NCI-H1930 (cell line): ENCODE results near the gene DDAH1.

Source experiments
- DNase-seq, 2 experiments: peaks; one replicate each; lab custom pipeline; 2025; lab: John Stamatoyannopoulos, UW

The DDAH1 gene

GRCh38 chr1:85393490-85393889 is 71.5 kb downstream of the DDAH1 start:
- no peak for DNase-seq

DNA sequence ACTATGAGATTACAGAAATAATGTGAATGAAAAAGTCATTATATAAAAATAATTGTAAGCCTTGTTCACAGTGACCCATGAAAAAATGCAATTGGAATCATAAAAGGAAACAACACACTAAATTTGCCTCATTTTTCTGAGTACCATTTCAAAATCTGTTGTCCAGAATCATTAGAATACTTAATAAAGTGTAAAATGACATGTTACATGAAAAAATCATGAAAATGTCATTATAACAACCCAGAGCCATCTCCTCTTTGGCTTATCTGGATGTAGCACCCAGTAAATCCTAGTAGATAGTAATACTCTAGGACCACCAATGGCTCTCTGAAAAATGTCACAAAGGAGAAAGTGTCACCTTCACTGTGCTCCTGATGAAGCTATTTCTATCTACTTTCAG is 76.5 kb downstream of the DDAH1 start:
- DNase-seq: no peak

GRCh38 chr1:85387781-85388180 is 77.2 kb downstream of the DDAH1 start:
- no peak for DNase-seq

GRCh38 chr1:85386068-85386722 is 78.8 kb downstream of the DDAH1 start:
- DNase-seq: no peak

DNA sequence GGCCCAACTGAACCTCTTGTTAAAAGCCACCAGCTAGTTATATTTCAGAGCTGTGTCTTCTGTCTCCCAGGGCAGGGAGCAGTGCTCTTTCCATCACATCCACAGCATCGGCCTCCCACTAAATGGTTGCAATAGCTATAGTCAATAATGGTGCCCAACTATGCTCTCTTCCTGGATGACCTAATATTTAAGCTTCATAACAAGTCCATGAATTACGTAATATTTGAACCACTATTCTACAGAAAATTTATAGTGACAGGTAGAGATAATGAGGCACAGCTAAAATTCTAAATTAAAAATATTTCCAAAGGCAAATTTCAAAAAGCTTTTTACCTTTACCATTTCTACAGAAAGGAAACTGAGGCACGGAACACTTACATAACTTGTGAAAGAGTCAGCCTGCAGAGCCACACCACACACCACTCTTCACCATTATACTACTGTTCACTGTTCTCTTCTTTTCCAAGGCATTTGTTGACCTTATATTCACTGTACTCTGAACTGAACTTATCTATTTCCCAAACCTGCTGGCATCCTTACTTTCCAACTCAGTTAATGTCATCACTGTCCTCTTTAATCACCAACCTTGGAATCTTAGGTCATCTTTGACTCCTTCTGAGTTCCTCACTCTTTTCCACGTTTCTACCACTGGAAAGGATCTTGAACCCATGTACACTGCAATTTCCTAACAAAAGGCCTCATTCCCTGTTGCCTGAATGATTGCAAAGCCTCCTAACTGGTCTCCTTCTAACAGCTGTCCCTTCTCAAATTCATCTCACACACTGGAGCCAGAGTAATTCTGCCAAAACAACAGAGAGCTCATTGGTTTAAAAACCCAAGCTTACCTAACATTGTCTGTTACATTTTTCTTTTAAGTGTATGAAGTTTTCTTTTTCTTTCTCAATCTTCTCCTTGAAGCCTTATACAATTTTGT is 85.5 kb downstream of the DDAH1 start:
- DNase-seq: no peak

DNA sequence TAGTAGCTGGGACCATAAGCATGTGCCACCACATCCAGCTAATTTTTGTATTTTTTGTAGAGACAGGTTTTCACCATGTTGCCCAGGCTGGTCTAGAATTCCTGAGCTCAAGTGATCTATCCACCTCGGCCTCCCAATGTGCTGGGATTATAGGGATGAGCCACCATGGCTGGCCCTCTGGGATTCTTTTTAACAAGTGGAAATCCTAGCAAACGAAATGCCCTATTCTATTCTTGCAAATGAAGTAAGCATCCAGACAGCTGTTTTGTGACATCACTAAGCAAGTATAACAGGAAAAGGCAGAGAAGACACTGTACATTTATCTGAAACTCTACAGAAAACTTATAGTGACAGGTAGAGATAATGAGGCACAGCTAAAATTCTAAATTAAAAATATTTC is 86.4 kb downstream of the DDAH1 start:
- DNase-seq: no peak

- no peak for DNase-seq
These were observed 88.6 kb downstream of the DDAH1 start for GRCh38 chr1:85376356-85376755.

DNA sequence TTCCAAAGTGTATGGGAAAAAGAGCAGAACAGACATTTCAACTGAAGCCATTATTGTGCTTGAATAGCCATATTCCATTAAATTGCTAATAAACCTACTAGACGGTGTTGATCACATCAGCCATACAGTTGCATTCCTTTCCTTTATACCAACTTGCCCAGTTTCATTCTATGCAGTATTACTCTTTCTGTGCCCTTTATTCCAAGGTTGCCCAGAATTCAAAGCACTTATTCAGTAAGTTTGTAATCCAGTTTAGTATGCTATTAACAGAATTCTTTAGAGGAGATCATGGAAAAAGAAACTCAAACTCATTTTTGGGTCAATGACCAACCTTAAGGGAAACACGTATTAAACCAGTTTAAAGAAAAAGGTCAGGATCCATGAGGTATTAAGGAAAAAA is 89.5 kb downstream of the DDAH1 start:
- DNase-seq: no peak

DNA sequence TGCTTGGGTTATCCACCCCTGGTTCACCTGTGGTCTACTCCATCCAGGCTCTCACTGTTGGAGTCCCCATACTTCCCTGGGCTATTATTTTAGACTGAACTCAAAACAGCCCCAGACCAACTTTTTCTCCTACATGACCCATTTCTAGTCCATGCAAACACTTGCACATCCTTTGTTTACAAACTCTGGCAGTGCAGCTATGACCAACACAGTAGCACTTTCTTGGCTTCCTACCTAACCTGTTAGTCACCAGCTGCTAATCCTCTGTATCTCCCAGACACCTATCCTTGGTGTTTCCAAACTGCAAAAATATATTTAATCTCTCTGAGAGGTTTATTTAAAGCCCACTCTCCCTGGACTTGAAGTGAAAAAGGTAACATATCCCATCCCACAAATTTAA is 90.8 kb downstream of the DDAH1 start:
- no peak for DNase-seq

DNA sequence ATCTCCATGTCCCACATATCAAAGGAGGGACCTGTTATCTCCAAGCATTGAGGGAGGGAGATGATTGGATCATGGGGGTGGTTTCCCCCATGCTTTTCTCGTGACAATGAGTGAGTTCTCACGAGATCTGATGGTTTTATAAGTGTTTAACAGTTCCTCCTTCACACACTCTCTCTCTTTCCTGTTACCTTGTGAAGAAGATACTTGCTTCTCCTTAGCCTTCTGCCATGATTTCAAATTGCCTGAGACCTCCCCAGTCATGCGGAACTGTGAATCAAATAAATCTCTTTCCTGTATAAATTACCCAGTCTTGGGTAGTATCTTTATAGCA is 91.6 kb downstream of the DDAH1 start:
- DNase-seq: no peak

GRCh38 chr1:85372683-85373377 is 92.1 kb downstream of the DDAH1 start:
- no peak for DNase-seq

GRCh38 chr1:85371021-85371420 is 93.9 kb downstream of the DDAH1 start:
- DNase-seq: no peak

- DNase-seq: no peak
These were observed 96.7 kb downstream of the DDAH1 start for GRCh38 chr1:85368073-85368770.

- DNase-seq: no peak
These were observed 98.4 kb downstream of the DDAH1 start for GRCh38 chr1:85366391-85367170.

DNA sequence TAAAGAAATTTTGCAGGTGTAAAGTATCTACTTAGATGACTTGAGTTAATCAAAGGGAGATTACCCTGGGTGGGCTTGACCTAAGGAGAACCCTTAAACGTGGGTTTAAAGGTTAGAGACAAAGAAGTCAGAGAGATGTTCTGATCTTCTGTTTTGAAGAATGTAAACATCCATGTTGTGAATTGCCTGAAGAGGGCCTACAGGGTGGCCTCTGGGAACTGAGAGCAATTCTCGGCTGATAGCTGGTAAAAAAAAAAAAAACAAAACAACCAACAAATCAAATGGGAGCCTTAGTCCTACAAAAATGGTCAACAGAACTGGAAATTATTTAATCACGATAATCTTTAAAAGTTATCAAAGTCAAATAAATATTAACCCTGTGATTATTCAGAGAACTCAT is 99.1 kb downstream of the DDAH1 start:
- DNase-seq: no peak

GRCh38 chr1:85363521-85363920 is 101.4 kb downstream of the DDAH1 start:
- DNase-seq: no peak

- DNase-seq: no peak
These were observed 101.9 kb downstream of the DDAH1 start for GRCh38 chr1:85363092-85363491.

- DNase-seq: no peak
These were observed 103.2 kb downstream of the DDAH1 start for GRCh38 chr1:85361606-85362296.

- no peak for DNase-seq
These were observed 104.0 kb downstream of the DDAH1 start for GRCh38 chr1:85360730-85361493.
